B cell (primary cell): ENCODE results near the gene PDHX. TPM values are rescaled to one million over a fixed set of nuclear protein-coding genes. Genes with fewer than 3 reads are reported as not detected.

Source experiments
- ATAC-seq: fragments of 200-7000 bp; cut with Tn5 transposase; one replicate; pipeline ENCODE4 v1.10.0; 2021; ENCODE audit warnings: low read depth, mild to moderate bottlenecking, moderate number of reproducible peaks, moderate library complexity
- CTCF ChIA-PET: fragments of 350-600 bp; sonication (Branson Sonifier 250); formaldehyde crosslinking; loops from one replicate; lab custom pipeline; 2021; ENCODE audit warnings: antibody characterized with exemption, inconsistent platforms; lab: Charles Lee
- POLR2A ChIA-PET: fragments of 350-600 bp; sonication (Branson Sonifier 250); formaldehyde crosslinking; loops from one replicate; lab custom pipeline; 2021; ENCODE audit warnings: antibody characterized with exemption; lab: Charles Lee
- DNase-seq: peaks from one replicate; pipeline ENCODE4 v3.0.0; 2013
- H2AFZ ChIP-seq: 2 replicates; pipeline ENCODE4 v1.6.1; 2012; ENCODE audit warnings: mild to moderate bottlenecking, low read depth, low read length; ENCODE audit not compliant: insufficient read depth, poor library complexity, severe bottlenecking
- H3K27ac ChIP-seq, 2 donors: 1 replicate in 1 of 2; 2 replicates in 1 of 2; pipeline ENCODE4 v1.5.1; 2012 to 2013; ENCODE audit warnings: low read length in 2 of 2, mild to moderate bottlenecking in 2 of 2, moderate library complexity in 1 of 2
- H3K27me3 ChIP-seq, 4 experiments: fragments of 200-600 bp in 1 of 4; sonication (generic) in 1 of 4; replicated peaks in 1 of 4; 1 replicate in 2 of 4; 2 replicates in 2 of 4; pipeline versions ENCODE4 v1.6.1 to v1.7.0; 2013 to 2016; ENCODE audit warnings: low read length in 3 of 4, mild to moderate bottlenecking in 2 of 4, mixed read lengths in 1 of 4, moderate library complexity in 1 of 4; ENCODE audit not compliant: insufficient read depth in 4 of 4, control insufficient read depth in 3 of 4; ENCODE audit errors: control extremely low read depth in 1 of 4
- H3K36me3 ChIP-seq, 2 experiments: replicated peaks in 1 of 2; 1 replicate in 1 of 2; 2 replicates in 1 of 2; pipeline versions ENCODE4 v1.6.1 to v1.7.1; 2013; ENCODE audit warnings: low read length in 1 of 2; ENCODE audit not compliant: insufficient read depth in 2 of 2, control insufficient read depth in 1 of 2; ENCODE audit errors: control extremely low read depth in 1 of 2, extremely low read depth in 1 of 2
- H3K4me1 ChIP-seq, 2 donors: fragments of 200-600 bp in 1 of 2; sonication (generic) in 1 of 2; 1 replicate in 1 of 2; 2 replicates in 1 of 2; pipeline versions ENCODE4 v1.5.1 to v1.6.1; 2013 to 2017; ENCODE audit warnings: low read length in 2 of 2; ENCODE audit not compliant: control insufficient read depth in 2 of 2, insufficient read depth in 2 of 2
- H3K4me2 ChIP-seq: replicated peaks from 2 replicates; pipeline ENCODE3; 2012; ENCODE audit warnings: mild to moderate bottlenecking, low read depth, low read length; ENCODE audit not compliant: poor library complexity, severe bottlenecking
- H3K4me3 ChIP-seq, 5 experiments: fragments of 200-600 bp in 1 of 5; sonication (generic) in 1 of 5; 1 replicate in 3 of 5; 2 replicates in 2 of 5; pipeline versions ENCODE4 v1.5.1 to v1.7.0; 2011 to 2016; ENCODE audit warnings: low read length in 4 of 5, mild to moderate bottlenecking in 4 of 5, low read depth in 2 of 5, control low read depth in 1 of 5, moderate library complexity in 1 of 5; ENCODE audit not compliant: insufficient read depth in 1 of 5; ENCODE audit errors: control extremely low read depth in 1 of 5, extremely low read depth in 1 of 5
- H3K79me2 ChIP-seq: fragments of 200-600 bp; sonication (generic); one replicate; pipeline ENCODE4 v1.6.0; 2016; ENCODE audit warnings: low read length; ENCODE audit not compliant: control insufficient read depth, insufficient read depth
- H3K9ac ChIP-seq: fragments of 200-600 bp; sonication (generic); 2 replicates; pipeline ENCODE4 v1.6.1; 2017; ENCODE audit warnings: mild to moderate bottlenecking, low read length, moderate library complexity
- H3K9me3 ChIP-seq, 3 donors: one replicate each; pipeline versions ENCODE4 v1.6.1 to v1.7.1; 2013; ENCODE audit warnings: low read length in 2 of 3; ENCODE audit not compliant: control insufficient read depth in 2 of 3, insufficient read depth in 1 of 3; ENCODE audit errors: control extremely low read depth in 1 of 3
- H4K20me1 ChIP-seq: 2 replicates; pipeline ENCODE4 v1.6.0; 2012; ENCODE audit warnings: mild to moderate bottlenecking, low read length; ENCODE audit not compliant: insufficient read depth, control insufficient read depth, poor library complexity, severe bottlenecking
- H3K27ac Mint-ChIP-seq: one replicate; pipeline ENCODE4 v1.8.0; 2021; ENCODE audit warnings: mixed read lengths
- H3K27me3 Mint-ChIP-seq: one replicate; pipeline ENCODE4 v1.8.0; 2021; ENCODE audit warnings: mixed read lengths
- H3K4me1 Mint-ChIP-seq: one replicate; pipeline ENCODE4 v1.8.0; 2021; ENCODE audit warnings: mixed read lengths
- H3K4me3 Mint-ChIP-seq: one replicate; pipeline ENCODE4 v1.8.0; 2021; ENCODE audit warnings: mixed read lengths
- H3K9me3 Mint-ChIP-seq: one replicate; pipeline ENCODE4 v1.8.0; 2022; ENCODE audit warnings: mixed read lengths; ENCODE audit not compliant: insufficient read depth
- EZH2 ChIP-seq: IDR thresholded peaks from 2 replicates; pipeline ENCODE4 v1.6.1; 2012; ENCODE audit warnings: borderline replicate concordance, low read depth, mild to moderate bottlenecking, moderate library complexity, low read length; ENCODE audit not compliant: insufficient read depth, poor library complexity, severe bottlenecking
- WGBS: methylation state at CpG from one replicate; pipeline ENCODE4 v1.1.5; 2013; ENCODE audit warnings: missing lambda C conversion rate; ENCODE audit not compliant: insufficient coverage; 5-methylcytosine and 5-hydroxymethylcytosine counted together
- intact Hi-C: fragments of 100-400 bp; cut with micrococcal nuclease; formaldehyde crosslinking; loops from one replicate; pipeline ENCODE4 v1.10.0; 2022
- polyA plus RNA-seq: library from polyadenylated mRNA; depleted of rRNA; stranded (reverse); fragments of >200 nt; gene quantifications from 2 replicates; pipeline ENCODE4 v1.2.3, GENCODE V29; 2012
- total RNA-seq, 2 donors: library from RNA; stranded (reverse); fragments of 120-200 nt in 1 of 2; gene quantifications; 1 replicate in 1 of 2; 2 replicates in 1 of 2; pipeline versions ENCODE4 v1.2.3 to v1.2.4, GENCODE V29; 2013 to 2022
- TF ChIP-seq, protein P1 (sequence below): fragments of 200-600 bp; IDR thresholded peaks from one replicate; pipeline ENCODE4 v1.8.0; 2022; ENCODE audit warnings: antibody characterized with exemption, mild to moderate bottlenecking

The PDHX gene
- total and polyA plus RNA-seq, 2 donors (not counting 1 experiment from before 2014, with no cell fraction given): 6.2 to 35.4 TPM

DNA sequence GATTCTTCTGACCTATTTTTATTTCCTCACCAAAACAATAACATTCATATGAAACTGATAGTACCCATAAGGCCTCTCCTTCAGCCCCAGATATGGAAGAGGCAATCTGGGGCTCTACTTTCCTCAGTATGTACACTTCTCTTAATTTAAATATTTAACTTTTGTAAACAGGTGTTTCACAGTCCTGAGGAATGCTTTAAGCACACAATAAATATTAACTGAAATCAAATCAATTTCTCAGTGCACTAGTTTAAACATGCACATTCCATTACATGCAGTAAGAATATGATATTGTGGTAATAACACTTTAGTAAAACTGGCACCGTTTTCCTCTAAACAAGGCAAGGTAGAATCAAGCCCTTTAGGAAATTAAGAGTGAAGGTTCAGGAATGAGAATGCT, 29.2 kb upstream of the PDHX start:
- ChIA-PET CTCF (interaction anchor here (1.3 to 5.3 kb wide), 3 partner anchors 9 to 300 kb away, joined by 3 to 45 read pairs (median 7); no protein-coding TSS in a partner anchor), POLR2A (no interaction called here)
- no peaks in the 10 kb centered on the region for H3K9me3 ChIP-seq
- Mint-ChIP-seq H3K4me1 (no peaks in the 10 kb centered on the region), H3K27me3 (no peaks in the 10 kb centered on the region), H3K9me3 (no peaks in the 10 kb centered on the region), H3K4me3 (no peak overlapping the region), H3K27ac (no peak overlapping the region)
- H3K79me2 ChIP-seq: no peaks in the 10 kb centered on the region
- no peaks in the 10 kb centered on the region for H4K20me1 ChIP-seq
- H3K27ac ChIP-seq: no peak overlapping the region
- WGBS: no CpG with 5 or more reads among the region's 1 CpG
- H2AFZ ChIP-seq: no peak overlapping the region
- no peak overlapping the region for H3K9ac ChIP-seq
- H3K4me1 ChIP-seq: no peaks in the 10 kb centered on the region
- TF ChIP-seq, protein P1, sequence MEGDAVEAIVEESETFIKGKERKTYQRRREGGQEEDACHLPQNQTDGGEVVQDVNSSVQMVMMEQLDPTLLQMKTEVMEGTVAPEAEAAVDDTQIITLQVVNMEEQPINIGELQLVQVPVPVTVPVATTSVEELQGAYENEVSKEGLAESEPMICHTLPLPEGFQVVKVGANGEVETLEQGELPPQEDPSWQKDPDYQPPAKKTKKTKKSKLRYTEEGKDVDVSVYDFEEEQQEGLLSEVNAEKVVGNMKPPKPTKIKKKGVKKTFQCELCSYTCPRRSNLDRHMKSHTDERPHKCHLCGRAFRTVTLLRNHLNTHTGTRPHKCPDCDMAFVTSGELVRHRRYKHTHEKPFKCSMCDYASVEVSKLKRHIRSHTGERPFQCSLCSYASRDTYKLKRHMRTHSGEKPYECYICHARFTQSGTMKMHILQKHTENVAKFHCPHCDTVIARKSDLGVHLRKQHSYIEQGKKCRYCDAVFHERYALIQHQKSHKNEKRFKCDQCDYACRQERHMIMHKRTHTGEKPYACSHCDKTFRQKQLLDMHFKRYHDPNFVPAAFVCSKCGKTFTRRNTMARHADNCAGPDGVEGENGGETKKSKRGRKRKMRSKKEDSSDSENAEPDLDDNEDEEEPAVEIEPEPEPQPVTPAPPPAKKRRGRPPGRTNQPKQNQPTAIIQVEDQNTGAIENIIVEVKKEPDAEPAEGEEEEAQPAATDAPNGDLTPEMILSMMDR: no peak
- TF ChIP-seq EZH2: no peak
- ATAC-seq: no peak
- intact Hi-C loops: no loop called here
- no peak overlapping the region for H3K4me2 ChIP-seq
- H3K27me3 ChIP-seq: no peaks in the 10 kb centered on the region
- no peak overlapping the region for H3K4me3 ChIP-seq
- no peak for DNase-seq
- H3K36me3 ChIP-seq: peaks cover 0 to 7% of the 10 kb centered on the region in 2 experiments

GRCh38 chr11:34890089-34890488, 26.3 kb upstream of the PDHX start:
- Mint-ChIP-seq H3K27ac (no peak overlapping the region), H3K4me3 (no peak overlapping the region), H3K27me3 (no peaks in the 10 kb centered on the region), H3K9me3 (no peaks in the 10 kb centered on the region), H3K4me1 (no peaks in the 10 kb centered on the region)
- intact Hi-C loops: no loop called here
- no peak for DNase-seq
- Histone ChIP-seq H4K20me1 (no peaks in the 10 kb centered on the region), H3K9me3 (no peaks in the 10 kb centered on the region), H3K9ac (no peak overlapping the region), H3K4me2 (no peak overlapping the region), H2AFZ (no peak overlapping the region), H3K27me3 (no peaks in the 10 kb centered on the region), H3K27ac (no peak overlapping the region), H3K79me2 (no peaks in the 10 kb centered on the region), H3K4me3 (no peak overlapping the region), H3K36me3 (peaks cover 0 to 2% of the 10 kb centered on the region in 2 experiments), H3K4me1 (no peaks in the 10 kb centered on the region)
- ATAC-seq: no peak
- ChIA-PET POLR2A (no interaction called here), CTCF (interaction anchor here (0.7 to 5.3 kb wide), 6 partner anchors 12 to 378 kb away, joined by 3 to 45 read pairs (median 6); partner anchors contain the start of gene ELF5)
- TF ChIP-seq EZH2: no peak
- TF ChIP-seq, protein P1: no peak
- WGBS: no CpG with 5 or more reads among the region's 2 CpGs
